NCI-H2171 (cell line): ENCODE data around the gene DEK.
A peak's percentile ranks its signal among the peaks of the same experiment; 100 is the strongest.

Experiments used
- DNase-seq: peaks from one replicate; lab custom pipeline; 2025; lab: John Stamatoyannopoulos, UW

DEK gene

DNA sequence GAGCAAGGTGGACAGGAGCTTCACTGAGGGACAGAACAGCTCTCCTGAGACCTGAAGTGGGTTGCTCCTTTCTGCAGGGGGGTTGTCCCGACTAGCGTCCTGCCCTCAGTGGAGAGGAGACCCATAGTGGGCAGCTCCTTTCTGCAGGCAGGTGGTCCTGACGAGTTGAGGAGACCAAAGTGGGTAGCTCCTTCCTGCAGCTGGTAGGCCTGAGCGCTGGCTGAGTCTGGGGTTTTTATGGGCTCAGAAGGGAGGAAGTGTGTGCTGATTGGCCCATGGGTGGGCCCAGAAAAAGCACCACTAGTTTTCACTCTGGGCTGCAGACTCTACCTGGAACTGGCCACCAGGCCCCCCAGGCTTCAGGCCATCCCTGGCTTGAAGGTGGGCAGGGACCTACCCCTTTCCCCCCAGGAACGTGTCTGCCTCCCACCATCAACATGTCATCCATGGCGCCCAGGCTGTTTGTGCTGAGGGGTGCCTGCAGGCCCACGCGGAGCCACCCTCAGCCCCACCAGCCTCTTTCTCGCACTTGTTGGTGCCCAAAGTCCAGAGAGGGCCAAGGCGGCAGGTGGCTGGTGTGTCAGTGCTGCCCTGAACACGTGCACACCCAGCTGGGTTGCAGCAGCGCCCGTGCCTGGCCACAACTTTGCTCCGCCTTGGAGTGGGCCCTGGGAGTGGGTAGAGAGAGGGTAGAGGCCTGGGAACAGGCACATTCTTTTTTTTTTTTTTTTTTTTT is 1.6 kb upstream of the DEK start:
- no peak for DNase-seq

DNA sequence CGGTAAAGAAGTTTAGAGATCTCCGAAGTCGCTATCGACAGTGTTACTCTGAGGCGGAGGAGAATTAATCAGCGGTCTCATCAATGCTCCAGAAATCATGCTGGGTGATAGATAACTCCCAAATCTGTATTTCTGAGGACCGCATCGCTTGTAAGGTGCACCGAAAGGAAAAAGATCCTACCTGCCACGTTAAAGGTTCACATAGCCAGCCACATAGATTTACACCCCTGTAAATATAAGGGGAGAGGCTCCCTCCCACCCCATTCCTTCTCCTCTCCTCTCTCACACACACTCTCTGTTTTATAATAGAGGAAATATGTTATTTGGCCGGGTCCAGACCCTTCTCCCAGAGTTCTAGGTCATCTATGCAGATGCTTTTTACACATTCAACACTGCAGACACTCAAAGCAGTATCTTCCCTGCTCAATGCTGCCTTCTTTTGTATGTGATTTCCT is 620 bp upstream of the DEK start:
- DNase-seq: no peak

DNA sequence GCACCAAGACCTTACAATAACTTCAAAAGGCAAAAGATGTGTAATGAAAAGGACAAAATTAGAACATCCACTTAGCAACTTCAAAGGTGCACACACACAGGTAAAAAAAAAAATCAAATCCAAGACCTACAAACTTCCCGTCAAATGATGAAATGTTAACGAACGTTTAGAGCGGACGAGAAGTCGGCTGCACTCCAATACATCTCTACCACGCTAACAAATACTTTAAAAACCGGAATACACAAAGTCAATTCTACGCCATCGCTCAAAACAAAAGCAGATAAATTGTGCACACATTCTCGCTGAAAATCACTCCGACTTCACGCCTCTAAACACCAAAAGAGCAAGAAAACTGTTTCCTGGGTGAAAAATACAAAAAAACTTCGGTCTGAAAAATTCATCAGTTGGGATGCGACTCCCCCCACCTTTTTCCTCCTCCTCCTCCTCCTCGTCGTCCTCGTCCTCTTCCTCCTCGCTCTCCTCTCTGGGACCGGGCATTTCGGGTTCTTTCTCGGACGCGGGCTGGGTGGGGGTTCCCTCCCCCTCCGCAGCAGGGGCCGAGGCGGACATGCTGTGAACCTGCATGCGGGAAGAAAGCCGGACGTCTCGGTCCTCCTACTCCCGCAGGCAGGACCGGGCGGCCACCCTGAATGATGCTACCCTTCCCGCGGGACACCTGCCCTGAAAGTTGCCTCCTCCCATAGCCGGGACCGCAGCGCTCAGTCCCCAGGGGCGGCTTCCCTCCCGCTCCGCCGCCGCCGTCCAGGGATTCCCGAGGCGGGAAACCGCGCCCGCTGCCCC is 712 bp downstream of the DEK start:
- no peak for DNase-seq

DNA sequence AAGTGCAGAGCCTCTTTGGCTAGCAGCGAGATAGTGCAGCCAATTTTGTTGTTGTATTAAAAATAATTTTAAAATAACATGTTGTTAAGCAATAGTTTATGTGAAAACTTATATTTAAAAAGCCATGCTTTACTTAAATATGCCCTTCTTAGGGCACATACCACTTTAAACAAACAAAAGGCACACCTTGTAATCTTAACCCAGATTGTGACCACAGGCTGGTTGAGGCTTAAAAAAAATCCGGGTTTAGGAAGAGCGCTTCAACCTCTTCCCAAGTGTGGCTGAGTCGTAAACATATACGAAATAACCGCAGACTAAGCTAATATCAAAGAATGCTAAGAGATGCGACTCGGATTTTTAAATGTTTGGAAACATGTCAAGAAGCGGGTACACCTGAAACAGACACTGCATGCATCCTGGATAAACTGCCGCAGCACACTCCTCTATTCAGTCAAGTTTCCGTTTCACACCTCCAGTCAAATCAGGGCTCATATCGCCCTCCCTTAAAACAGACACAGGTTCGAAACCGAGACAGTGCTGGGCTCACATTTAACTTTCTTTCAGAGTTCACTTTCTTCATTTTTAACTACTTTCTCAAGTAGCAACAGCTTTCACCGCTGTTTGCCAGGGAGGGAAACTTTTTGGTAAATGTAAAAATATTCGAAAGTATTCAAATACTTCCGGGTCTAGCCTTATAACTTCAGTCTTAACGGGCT is 1.5 kb downstream of the DEK start:
- DNase-seq: no peak

DNA sequence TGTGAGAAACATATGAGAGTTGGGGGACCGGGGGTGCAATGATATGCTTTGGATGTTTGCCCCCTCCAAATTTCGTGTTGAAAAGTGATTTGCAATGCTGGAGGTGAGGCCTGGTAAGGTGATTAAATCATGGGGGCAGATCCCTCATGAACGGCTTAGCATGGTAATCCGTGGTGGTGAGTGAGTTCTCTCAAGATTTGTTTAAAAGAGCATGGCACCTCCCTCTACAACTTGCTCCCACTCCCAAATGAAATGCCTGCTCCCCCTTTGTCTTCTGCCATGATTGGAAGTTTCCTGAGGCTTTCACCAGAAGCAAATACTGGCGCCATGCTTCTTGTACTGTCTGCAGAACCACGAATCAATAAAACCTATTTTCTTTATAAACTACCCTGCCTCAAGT is 2.5 kb downstream of the DEK start:
- DNase-seq: no peak

DNA sequence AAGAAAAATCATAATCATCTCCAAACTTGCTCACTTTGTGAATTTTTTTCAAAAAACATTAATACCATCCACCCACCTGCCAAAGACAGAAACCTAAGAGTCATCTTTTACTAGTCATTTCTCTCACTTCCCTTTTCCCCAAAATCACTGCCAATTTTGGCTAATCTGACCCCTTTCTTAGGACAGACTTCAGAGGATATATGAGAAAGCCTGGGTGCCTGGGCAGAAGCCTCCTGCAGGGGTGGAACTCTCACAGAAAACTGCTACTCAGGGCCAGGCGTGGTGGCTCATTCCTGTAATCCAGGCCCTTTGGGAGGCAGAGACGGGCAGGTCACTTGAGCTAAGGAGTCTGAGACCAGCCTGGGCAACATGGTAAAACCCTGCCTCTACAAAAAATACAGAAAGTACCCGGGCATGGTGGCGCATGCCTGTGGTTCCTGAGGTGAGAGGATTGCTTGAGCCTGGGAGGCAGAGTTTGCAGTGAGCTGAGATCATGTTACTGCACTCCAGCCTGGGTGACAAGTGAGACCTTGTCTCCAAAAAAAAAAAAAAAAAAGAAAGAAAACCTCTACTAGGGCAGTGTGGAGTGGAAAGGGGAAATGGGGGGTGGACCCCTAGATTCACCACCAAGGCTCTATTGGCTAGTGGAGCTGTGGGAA is 3.8 kb downstream of the DEK start:
- DNase-seq: peak; percentile 21

DNA sequence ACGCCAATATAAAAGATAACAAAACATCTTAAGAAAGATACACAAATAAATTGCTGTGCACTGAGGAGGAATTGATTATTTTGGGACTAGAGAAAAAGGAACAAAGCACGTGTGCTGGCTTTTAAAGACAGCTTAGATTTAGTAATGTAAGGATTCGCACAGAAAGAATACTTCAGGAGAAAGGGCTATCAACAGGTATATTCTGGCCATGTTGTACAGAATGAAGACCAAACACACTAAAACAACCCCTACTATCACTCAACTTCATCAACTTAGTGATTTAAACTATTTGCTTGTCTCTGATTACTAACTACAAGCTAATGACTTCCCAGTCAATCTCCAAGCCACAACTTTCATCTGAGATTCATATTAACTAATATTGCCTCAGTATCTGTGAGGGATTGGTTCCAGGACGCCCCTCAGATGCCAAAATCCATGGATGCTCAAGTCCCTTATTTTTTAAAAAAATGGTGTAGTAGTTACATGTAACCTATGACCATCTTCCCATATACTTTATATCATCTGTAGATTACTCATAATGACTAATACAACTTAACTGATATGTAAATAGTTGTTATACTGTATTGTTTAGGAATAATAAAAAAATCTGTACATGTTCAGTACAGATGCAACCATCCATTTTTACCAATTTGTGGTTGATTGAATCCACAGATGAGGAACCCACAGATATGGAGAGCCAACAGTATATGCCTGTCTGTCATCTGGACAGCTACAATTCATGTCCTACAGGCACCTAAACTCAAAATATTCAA is 4.5 kb downstream of the DEK start:
- DNase-seq: no peak

DNA sequence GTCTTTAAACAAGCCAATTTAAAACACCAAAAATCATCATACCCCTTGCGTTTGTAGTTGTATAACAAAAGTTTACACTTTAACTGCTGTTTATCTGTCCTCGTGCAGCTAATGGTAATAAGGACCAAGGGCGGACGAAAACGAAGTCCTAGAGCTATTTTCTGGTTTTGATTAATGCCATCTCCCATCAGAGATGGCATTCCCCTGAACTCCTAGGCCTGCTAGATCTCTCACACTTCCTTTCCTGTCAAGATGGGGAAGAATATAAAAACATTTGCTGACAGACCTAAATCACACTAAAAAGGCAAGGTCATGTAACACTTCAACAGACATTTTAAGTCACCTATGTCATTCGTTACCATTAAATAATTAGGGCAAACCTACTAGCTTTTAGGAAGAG is 9.5 kb downstream of the DEK start:
- no peak for DNase-seq

DNA sequence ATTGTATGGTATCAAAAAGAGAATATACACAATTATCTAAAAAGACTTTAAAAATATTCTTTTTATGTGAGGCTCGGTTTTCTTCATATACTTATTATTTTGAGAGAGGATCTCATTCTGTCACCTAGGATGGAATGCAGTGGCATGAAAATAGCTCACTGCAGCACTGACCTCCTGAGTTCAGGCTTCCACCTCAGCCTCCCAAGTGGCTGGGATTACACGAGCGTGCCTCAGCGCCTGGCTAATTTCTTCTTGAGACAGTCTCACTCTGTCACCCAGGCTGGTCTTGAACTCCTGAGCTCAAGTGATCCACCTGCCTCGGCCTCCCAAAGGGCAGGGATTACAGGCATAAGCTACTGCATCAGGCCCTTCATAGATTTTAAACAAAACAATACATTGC is 10.7 kb downstream of the DEK start:
- DNase-seq: no peak

DNA sequence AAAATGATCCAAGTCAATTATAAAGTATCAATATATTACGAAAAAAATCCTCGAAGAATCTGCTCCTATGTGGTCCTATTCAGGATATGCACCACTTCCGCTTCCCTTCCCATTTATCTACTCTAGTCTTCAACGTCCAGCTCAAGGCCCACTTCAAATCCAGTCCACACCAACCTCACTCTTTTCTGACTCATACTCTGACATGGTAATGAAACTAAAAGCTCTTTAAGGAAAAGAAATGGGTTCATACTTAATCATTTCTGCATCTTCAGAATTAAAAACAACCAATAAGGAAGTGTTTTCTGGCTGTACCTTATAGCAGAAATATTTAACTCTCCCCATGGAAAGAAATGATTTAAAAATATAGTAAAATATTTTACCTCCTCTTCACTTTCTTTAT is 15.1 kb downstream of the DEK start:
- no peak for DNase-seq

DNA sequence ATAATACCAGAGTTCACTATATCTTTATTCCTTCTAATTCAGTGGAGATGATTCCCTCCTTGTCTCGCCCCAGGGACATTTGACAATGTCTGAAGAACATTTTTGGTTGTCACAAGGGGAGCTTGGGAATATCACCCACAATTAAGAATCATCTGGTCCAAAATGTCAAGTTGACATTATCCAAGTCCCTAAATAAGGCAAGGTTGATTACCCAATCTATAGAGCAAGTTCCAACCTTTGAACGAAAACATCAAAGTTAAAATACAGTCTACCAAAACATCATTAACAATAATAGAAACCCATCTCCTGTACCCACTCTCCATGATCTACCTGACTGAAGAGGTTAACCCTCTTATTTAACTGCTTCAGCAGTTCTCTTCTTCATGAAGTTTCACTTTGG is 15.6 kb downstream of the DEK start:
- DNase-seq: no peak

DNA sequence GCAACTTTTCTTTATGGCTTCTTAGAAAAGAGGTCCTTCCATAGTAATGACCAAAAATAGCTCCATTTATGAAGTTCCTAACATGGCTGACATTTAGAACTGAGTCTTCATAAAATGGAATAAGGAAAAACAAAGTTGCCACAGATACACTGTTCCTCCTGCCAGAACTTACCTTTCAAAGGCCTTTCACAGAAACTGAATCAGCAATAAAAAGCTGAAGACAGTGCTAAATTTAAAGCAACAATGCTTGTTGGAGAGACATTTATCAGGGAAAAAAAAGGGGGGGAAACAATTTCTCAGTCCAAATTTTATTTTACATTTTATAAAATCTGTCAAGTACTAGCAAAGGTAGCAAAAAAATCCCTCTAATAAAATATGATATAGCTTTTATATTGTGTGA is 17.3 kb downstream of the DEK start:
- DNase-seq: no peak

DNA sequence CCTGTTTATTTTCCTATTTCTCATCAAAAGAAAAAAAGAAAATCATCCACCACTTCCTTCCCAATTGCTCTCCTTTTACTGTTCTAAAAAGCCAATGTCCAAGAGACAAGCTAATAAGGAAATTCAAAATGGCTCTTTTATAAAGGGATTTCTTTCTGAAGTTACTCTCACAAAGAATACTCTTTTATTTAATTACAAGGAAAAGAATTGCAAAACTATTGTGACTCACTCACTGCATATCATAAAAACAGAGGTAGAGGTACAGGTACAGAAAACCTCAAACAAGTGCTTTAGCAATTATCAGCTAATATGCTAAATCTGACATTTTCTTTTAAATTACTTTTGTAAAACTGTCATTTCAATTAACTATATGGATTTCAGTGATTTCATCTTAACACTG is 18.1 kb downstream of the DEK start:
- no peak for DNase-seq

DNA sequence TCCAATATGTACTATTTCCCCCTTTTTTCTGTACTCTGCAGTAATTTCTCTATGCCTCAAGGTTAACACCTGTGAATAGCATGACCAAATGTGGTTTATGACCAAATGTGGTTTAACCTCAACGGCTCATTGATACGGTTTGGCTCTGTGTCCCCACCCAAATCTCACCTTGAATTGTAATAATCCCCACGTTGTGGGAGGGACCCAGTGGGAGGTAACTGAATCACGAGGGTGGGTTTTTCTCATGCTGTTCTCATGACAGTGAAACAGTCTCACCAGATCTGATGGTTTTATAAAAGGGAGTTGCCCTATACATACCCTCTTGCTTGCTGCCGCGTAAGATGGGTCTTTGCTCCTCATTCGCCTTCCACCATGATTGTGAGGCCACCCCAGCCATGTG is 18.7 kb downstream of the DEK start:
- DNase-seq: no peak

DNA sequence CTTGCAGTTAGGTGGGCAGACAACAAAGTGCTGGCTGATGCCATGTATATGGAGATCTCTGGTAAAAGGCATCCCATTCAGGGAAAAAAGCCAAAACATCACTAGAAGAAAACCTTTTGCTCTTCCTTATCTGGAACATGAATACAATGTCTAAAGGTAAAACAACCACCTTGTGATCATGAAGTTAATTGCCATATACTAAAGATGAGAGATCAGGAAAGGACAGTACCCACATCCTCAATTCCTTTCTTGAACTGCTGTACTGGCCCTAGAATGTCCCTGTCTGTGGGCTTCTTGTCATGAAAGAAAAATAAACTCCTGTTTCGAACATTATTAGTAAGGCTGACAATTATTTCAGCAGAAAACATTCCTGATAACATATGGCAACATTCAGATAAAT is 19.3 kb downstream of the DEK start:
- no peak for DNase-seq

DNA sequence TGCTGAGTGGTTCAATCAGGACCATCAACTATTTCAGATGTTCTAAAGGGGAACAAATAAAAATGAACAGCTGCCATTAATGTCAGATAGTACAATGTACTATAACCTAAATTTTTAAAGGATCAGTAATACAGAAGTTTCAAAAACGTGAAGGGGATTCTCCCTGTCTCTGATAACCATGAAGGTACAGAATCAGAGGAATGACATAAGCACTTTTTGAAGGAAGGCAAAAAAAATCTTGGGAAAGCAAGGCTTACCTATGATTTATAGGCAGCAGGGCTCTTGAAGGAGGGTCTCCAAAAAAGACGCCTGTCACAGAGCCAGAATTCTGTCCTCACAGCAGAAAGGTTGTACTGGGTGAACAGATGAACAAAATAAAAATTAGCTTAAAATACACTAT is 20.1 kb downstream of the DEK start:
- no peak for DNase-seq

DNA sequence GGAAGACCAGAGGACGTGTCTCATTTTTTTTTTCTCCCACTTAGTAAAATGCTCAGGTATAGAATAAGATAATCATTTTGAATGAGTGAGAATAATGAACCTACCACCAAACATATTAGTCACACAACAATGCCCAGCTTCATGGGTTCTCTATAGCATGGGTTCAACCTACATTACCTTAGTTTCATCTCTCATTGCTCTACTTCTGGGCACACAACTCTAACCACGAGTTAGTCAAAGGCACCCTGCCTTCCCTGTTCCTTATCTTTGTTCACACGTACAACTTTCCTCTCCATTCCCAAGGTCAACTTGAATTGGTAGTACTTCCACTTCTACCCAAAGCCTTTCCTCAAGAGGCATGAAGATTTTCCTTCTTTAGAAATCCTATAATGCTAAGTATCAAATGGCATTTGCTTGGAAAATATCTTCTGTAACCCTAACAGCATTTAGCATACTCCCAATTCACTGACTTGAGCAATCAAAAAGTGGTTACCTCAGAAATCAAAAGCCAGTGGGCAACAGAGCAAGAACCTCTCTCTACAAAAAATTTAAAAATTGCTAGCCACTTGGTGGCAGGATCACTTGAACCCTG is 20.9 kb downstream of the DEK start:
- DNase-seq: no peak

DNA sequence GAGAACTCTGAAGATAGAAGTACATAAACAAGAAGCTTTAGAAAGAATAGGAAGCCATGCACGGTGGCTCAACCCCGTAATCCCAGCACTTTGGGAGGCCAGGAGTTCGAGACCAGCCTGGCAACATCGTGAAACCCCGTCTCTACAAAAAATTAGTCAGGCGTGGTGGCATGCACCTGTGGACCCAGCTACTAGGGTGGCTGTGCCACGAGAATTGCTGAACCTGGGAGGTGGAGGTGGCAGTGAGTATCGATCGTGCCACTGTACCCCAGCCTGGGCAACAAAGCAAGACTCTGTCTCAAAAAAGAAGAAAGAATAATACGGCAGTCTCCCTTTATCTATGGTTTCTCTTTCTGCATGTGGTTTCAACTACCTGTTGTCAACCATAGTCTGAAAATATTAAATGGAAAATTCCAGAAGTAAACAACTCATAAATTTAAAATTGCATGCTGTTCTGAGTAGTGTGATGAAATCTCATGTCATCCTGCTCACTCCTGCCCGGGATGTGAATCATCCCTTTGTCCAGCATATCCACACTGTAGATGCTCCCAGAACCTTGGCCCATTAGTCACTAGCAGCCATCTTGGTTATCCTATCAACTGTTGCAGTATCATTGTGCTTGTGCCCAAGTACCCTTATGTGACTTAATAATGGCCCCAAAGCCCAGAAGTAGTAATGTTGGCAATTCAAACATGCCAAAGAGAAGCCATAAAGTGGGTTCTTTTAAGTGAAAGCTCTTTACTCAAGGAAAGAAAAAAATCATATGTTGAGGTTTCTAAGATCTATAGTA is 22.1 kb downstream of the DEK start:
- no peak for DNase-seq

DNA sequence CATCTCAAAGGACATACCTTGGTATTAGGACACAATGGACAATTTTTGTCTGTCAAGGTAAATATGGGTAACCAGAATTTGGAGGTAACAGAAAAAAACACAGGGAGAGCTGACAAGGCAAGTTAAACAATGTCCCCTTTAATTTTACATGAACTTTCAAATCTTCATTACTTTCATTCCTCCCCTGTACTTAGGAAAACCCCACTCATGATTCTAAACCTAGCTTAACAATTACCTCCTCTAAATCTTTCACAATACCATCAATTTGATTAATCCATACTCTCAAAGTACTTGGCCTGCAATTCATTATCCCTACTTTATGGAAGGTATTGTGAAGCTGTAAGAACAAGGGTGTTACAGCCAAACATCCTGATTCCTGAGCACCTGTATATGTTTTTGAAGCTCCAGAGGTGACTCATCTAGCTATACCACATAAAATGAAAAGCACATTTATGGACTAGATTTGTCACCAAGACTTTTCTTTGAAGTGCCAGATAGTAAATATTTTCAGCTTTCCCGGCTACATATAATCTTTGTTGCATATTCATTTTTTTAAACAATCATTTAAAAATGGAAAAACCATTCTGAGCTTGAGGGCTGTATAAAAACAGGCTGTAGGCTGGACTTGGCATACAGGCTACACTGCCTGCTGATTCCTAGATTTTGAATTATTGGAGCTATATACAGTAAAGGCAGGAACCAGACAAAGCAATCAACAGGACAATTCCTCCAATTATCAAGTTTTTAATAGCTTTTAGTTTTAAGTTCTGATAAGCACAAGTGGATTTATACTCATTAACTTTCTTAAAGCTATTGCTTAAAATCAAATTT is 22.9 kb downstream of the DEK start:
- DNase-seq: no peak

DNA sequence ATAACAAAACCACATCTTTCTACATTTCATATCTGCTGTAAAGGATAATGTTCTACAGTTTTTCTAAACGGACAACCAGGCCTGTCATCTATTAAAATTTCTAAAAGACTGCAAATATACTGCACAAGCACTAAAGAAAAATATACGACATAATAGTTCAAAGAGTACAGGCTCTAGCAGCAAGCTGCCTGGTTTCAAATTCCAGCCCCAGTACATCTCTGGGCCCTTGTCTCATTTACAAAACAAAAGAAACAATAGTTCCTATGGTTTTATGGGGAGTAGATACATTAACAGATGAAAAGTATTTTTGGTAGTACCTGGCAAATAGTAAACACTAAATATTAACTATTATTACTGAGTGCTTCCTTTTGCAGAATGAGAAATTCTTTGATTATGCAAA is 24.1 kb downstream of the DEK start:
- DNase-seq: no peak
